ENCODE results near the gene HTR5A. TPM values are rescaled to one million over a fixed set of nuclear protein-coding genes. Genes with fewer than 3 reads are reported as not detected.

HTR5A gene
- total and polyA plus RNA-seq, 2 donors (not counting 1 experiment from before 2014, with no cell fraction given) = not detected

DNA sequence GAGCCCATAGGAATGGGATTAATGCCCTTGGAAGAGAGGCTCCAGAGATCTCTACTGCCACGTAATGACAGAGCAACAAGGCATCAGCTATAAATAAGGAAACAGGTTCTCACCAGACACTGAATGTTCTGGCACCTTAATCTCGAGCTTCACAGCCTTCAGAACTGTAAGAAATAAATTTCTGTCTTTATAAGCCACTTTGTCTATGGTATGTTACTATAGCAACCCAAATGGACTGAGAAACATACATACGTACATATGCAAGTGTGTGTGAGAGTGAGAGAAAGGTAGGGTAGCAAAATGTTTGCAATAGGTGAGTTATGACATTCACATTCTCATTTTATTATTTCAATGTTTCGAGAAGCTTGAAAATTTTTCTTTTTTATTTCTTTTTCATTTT, 22.1 kb upstream of the HTR5A start:
- H3K27me3 ChIP-seq (replicated peaks in 1 of 4; ENCODE audit: control extremely low read depth in 1 of 4, control insufficient read depth in 3 of 4, insufficient read depth in 4 of 4, low read length in 3 of 4) = peaks cover 0 to 5% (median 2%) of the 10 kb centered on the region in 4 experiments
- H4K20me1 ChIP-seq (ENCODE audit: control insufficient read depth, insufficient read depth, low read length, poor library complexity, severe bottlenecking) = no peaks in the 10 kb centered on the region
- TF ChIP-seq, protein P1, sequence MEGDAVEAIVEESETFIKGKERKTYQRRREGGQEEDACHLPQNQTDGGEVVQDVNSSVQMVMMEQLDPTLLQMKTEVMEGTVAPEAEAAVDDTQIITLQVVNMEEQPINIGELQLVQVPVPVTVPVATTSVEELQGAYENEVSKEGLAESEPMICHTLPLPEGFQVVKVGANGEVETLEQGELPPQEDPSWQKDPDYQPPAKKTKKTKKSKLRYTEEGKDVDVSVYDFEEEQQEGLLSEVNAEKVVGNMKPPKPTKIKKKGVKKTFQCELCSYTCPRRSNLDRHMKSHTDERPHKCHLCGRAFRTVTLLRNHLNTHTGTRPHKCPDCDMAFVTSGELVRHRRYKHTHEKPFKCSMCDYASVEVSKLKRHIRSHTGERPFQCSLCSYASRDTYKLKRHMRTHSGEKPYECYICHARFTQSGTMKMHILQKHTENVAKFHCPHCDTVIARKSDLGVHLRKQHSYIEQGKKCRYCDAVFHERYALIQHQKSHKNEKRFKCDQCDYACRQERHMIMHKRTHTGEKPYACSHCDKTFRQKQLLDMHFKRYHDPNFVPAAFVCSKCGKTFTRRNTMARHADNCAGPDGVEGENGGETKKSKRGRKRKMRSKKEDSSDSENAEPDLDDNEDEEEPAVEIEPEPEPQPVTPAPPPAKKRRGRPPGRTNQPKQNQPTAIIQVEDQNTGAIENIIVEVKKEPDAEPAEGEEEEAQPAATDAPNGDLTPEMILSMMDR (IDR thresholded peaks at IDR 0.05) = no peak
- no peak for TF ChIP-seq EZH2 (IDR thresholded peaks at IDR 0.05; ENCODE audit: borderline replicate concordance, insufficient read depth, low read depth, low read length, poor library complexity, severe bottlenecking)
- Mint-ChIP-seq H3K27ac (no peak overlapping the region), H3K27me3 (peaks cover 20% of the 10 kb centered on the region), H3K4me3 (no peak overlapping the region), H3K9me3 (ENCODE audit: insufficient read depth) (no peaks in the 10 kb centered on the region), H3K4me1 (no peaks in the 10 kb centered on the region)
- H3K27ac ChIP-seq (ENCODE audit: low read length in 2 of 2) = no peak overlapping the region
- DNase-seq (no peak), ATAC-seq (ENCODE audit: low read depth) (no peak)
- no peaks in the 10 kb centered on the region for H3K9me3 ChIP-seq (ENCODE audit: control extremely low read depth in 1 of 3, control insufficient read depth in 2 of 3, insufficient read depth in 1 of 3, low read length in 2 of 3)
- no peaks in the 10 kb centered on the region for H3K36me3 ChIP-seq (replicated peaks in 1 of 2; ENCODE audit: control extremely low read depth in 1 of 2, control insufficient read depth in 1 of 2, extremely low read depth in 1 of 2, insufficient read depth in 2 of 2, low read length in 1 of 2)
- H3K4me2 ChIP-seq (replicated peaks; ENCODE audit: low read depth, low read length, poor library complexity, severe bottlenecking) = no peak overlapping the region
- H2AFZ ChIP-seq (ENCODE audit: insufficient read depth, low read depth, low read length, poor library complexity, severe bottlenecking) = no peak overlapping the region
- ChIA-PET CTCF (no interaction called here), POLR2A (no interaction called here)
- no peaks in the 10 kb centered on the region for H3K79me2 ChIP-seq (ENCODE audit: control insufficient read depth, insufficient read depth, low read length)
- no peak overlapping the region for H3K4me3 ChIP-seq (ENCODE audit: control extremely low read depth in 1 of 5, extremely low read depth in 1 of 5, insufficient read depth in 1 of 5, low read depth in 2 of 5, low read length in 4 of 5)
- no peak overlapping the region for H3K9ac ChIP-seq (ENCODE audit: low read length)
- no peaks in the 10 kb centered on the region for H3K4me1 ChIP-seq (ENCODE audit: control insufficient read depth in 2 of 2, insufficient read depth in 2 of 2, low read length in 2 of 2)
- intact Hi-C loops (cut with micrococcal nuclease) = no loop called here
- no CpG with 5 or more reads among the region's 4 CpGs for WGBS (ENCODE audit: insufficient coverage)

DNA sequence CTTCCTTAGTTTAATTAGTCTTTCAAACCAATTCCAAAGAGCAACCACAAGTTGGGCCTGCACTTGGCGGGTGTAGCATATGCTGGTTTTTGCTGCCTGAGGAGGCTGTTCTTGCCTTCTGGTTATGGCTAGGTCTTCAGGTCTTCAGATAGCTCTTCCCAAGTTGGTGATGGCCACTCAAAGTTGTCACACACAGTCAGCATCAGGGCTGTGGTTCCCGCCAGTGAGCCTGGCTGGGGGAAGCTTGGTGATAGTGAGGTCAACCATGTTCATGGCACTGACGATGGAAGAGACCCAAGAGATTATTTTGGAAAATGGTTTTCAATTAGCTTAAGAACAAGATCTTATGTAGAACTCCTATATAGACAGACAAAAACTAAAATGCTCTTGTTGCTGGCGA, 18.8 kb upstream of the HTR5A start:
- POLR2A ChIA-PET = no interaction called here
- Mint-ChIP-seq H3K9me3 (ENCODE audit: insufficient read depth) (no peaks in the 10 kb centered on the region), H3K27ac (no peak overlapping the region), H3K4me3 (no peak overlapping the region), H3K27me3 (peaks cover 19% of the 10 kb centered on the region), H3K4me1 (no peaks in the 10 kb centered on the region)
- Histone ChIP-seq H3K4me3 (ENCODE audit: control extremely low read depth in 1 of 5, extremely low read depth in 1 of 5, insufficient read depth in 1 of 5, low read depth in 2 of 5, low read length in 4 of 5) (no peak overlapping the region), H3K79me2 (ENCODE audit: control insufficient read depth, insufficient read depth, low read length) (no peaks in the 10 kb centered on the region), H3K27ac (ENCODE audit: low read length in 2 of 2) (no peak overlapping the region), H2AFZ (ENCODE audit: insufficient read depth, low read depth, low read length, poor library complexity, severe bottlenecking) (no peak overlapping the region), H3K36me3 (replicated peaks in 1 of 2; ENCODE audit: control extremely low read depth in 1 of 2, control insufficient read depth in 1 of 2, extremely low read depth in 1 of 2, insufficient read depth in 2 of 2, low read length in 1 of 2) (no peaks in the 10 kb centered on the region), H3K4me2 (replicated peaks; ENCODE audit: low read depth, low read length, poor library complexity, severe bottlenecking) (no peak overlapping the region), H3K4me1 (ENCODE audit: control insufficient read depth in 2 of 2, insufficient read depth in 2 of 2, low read length in 2 of 2) (no peaks in the 10 kb centered on the region), H3K9me3 (ENCODE audit: control extremely low read depth in 1 of 3, control insufficient read depth in 2 of 3, insufficient read depth in 1 of 3, low read length in 2 of 3) (no peaks in the 10 kb centered on the region), H3K27me3 (replicated peaks in 1 of 4; ENCODE audit: control extremely low read depth in 1 of 4, control insufficient read depth in 3 of 4, insufficient read depth in 4 of 4, low read length in 3 of 4) (peaks cover 0 to 5% (median 1%) of the 10 kb centered on the region in 4 experiments), H3K9ac (ENCODE audit: low read length) (no peak overlapping the region), H4K20me1 (ENCODE audit: control insufficient read depth, insufficient read depth, low read length, poor library complexity, severe bottlenecking) (no peaks in the 10 kb centered on the region)
- ATAC-seq (ENCODE audit: low read depth) (no peak), DNase-seq (no peak)
- CTCF ChIA-PET = no interaction called here
- TF ChIP-seq EZH2 (IDR thresholded peaks at IDR 0.05; ENCODE audit: borderline replicate concordance, insufficient read depth, low read depth, low read length, poor library complexity, severe bottlenecking) = no peak
- TF ChIP-seq, protein P1 (IDR thresholded peaks at IDR 0.05) = no peak
- WGBS (ENCODE audit: insufficient coverage) = 80% methylated on average over 1 of the region's 4 CpGs
- intact Hi-C loops (cut with micrococcal nuclease) = no loop called here
